Measurements from ENCODE around the gene APOBEC3F.

GRCh38 chr22:39087098-39087497, 46.4 kb downstream of the APOBEC3F start:
- no peak for TF ChIP-seq CTCF (conservative IDR thresholded peaks at IDR 0.05; ENCODE audit: low read depth, low read length)
- TF ChIP-seq EZH2 (IDR thresholded peaks at IDR 0.05; ENCODE audit: low read length, unreplicated experiment), result no peak

All from PC-3 (cell line).